Astrocyte (in vitro differentiated cells and primary cell): ENCODE measurements around the gene IQGAP3. TPM values are rescaled to one million over a fixed set of nuclear protein-coding genes. Genes with fewer than 3 reads are reported as not detected.

ENCODE experiments used
- DNase-seq: peaks from one replicate; pipeline ENCODE4 v3.0.0-alpha.2; 2010; ENCODE audit warnings: low read depth
- FAIRE-seq: peaks from 2 replicates; lab custom pipeline; 2011; peaks lifted over from hg19 to GRCh38; lab: Jason Lieb, UNC
- H2AFZ ChIP-seq: 2 replicates; pipeline ENCODE4 v1.6.0; 2012; ENCODE audit warnings: low read depth, low read length, inconsistent platforms
- H3K27ac ChIP-seq: 2 replicates; pipeline ENCODE4 v1.5.1; 2011; ENCODE audit warnings: low read depth, low read length, inconsistent platforms
- H3K27me3 ChIP-seq: 2 replicates; pipeline ENCODE4 v1.6.0; 2011; ENCODE audit warnings: low read length, inconsistent platforms; ENCODE audit not compliant: insufficient read depth
- H3K36me3 ChIP-seq: 2 replicates; pipeline ENCODE4 v1.5.1; 2011; ENCODE audit warnings: low read length, inconsistent platforms; ENCODE audit not compliant: insufficient read depth
- H3K4me1 ChIP-seq: 2 replicates; pipeline ENCODE4 v1.5.1; 2011; ENCODE audit warnings: low read length, inconsistent platforms; ENCODE audit not compliant: insufficient read depth
- H3K4me2 ChIP-seq: 2 replicates; pipeline ENCODE4 v1.6.0; 2012; ENCODE audit warnings: low read length, inconsistent platforms
- H3K4me3 ChIP-seq: 2 replicates; pipeline ENCODE4 v1.5.1; 2011; ENCODE audit warnings: low read depth, mild to moderate bottlenecking, low read length, inconsistent platforms; ENCODE audit not compliant: insufficient read depth
- H3K79me2 ChIP-seq: 2 replicates; pipeline ENCODE4 v1.6.0; 2012; ENCODE audit warnings: mild to moderate bottlenecking, low read length, inconsistent platforms; ENCODE audit not compliant: insufficient read depth
- H3K9ac ChIP-seq: 2 replicates; pipeline ENCODE4 v1.6.0; 2012; ENCODE audit warnings: mild to moderate bottlenecking, low read length, inconsistent platforms
- H3K9me3 ChIP-seq: 2 replicates; pipeline ENCODE4 v1.5.1; 2012; ENCODE audit warnings: low read depth, mild to moderate bottlenecking, low read length, inconsistent platforms; ENCODE audit not compliant: insufficient read depth
- H4K20me1 ChIP-seq: 2 replicates; pipeline ENCODE4 v1.6.0; 2012; ENCODE audit warnings: low read length, inconsistent platforms; ENCODE audit not compliant: insufficient read depth
- H3K27ac Mint-ChIP-seq: one replicate; pipeline ENCODE4 v1.8.0; 2021; ENCODE audit warnings: mild to moderate bottlenecking, mixed read lengths; ENCODE audit not compliant: unreplicated experiment
- H3K27me3 Mint-ChIP-seq: one replicate; pipeline ENCODE4 v1.8.0; 2021; ENCODE audit warnings: low read depth, mixed read lengths; ENCODE audit not compliant: unreplicated experiment
- H3K36me3 Mint-ChIP-seq: one replicate; pipeline ENCODE4 v1.8.0; 2021; ENCODE audit warnings: low read depth, mixed read lengths; ENCODE audit not compliant: unreplicated experiment
- H3K4me1 Mint-ChIP-seq: one replicate; pipeline ENCODE4 v1.8.0; 2021; ENCODE audit warnings: low read depth, mixed read lengths; ENCODE audit not compliant: unreplicated experiment
- H3K4me3 Mint-ChIP-seq: one replicate; pipeline ENCODE4 v1.8.0; 2021; ENCODE audit warnings: mild to moderate bottlenecking, moderate library complexity, mixed read lengths; ENCODE audit not compliant: unreplicated experiment
- H3K9me3 Mint-ChIP-seq: one replicate; pipeline ENCODE4 v1.8.0; 2021; ENCODE audit warnings: mild to moderate bottlenecking, mixed read lengths; ENCODE audit not compliant: unreplicated experiment
- CTCF ChIP-seq: IDR thresholded peaks from 2 replicates; pipeline ENCODE4 v1.5.1; 2011; ENCODE audit warnings: low read depth, mild to moderate bottlenecking, inconsistent platforms, low read length, moderate library complexity; ENCODE audit not compliant: insufficient read depth
- EZH2 ChIP-seq: IDR thresholded peaks from 2 replicates; pipeline ENCODE4 v1.6.1; 2012; ENCODE audit warnings: mild to moderate bottlenecking, low read length, inconsistent platforms; ENCODE audit not compliant: insufficient read depth
- total RNA-seq: library from RNA; stranded (reverse); gene quantifications from 2 replicates; pipeline ENCODE4 v1.2.1, GENCODE V29; 2021

IQGAP3 gene
- total RNA-seq, 1 donor from 2014 or later, result 2.2 TPM

GRCh38 chr1:156493154-156493631 lies 79.2 kb downstream of the IQGAP3 start:
- peaks cover 16% of the 10 kb centered on the region for H3K36me3 Mint-ChIP-seq
- Histone ChIP-seq H4K20me1 (peaks cover 100% of the 10 kb centered on the region), H2AFZ (no peak overlapping the region), H3K79me2 (peaks cover 100% of the 10 kb centered on the region), H3K9me3 (no peaks in the 10 kb centered on the region), H3K27ac (no peak overlapping the region), H3K4me1 (peaks cover 62% of the 10 kb centered on the region), H3K4me3 (no peak overlapping the region), H3K27me3 (no peaks in the 10 kb centered on the region), H3K9ac (peak overlapping the region; percentile 19), H3K4me2 (peak overlapping the region; percentile 9), H3K36me3 (no peaks in the 10 kb centered on the region)
- no peak for TF ChIP-seq CTCF
- no peak for TF ChIP-seq EZH2
- no peak overlapping the region for H3K4me3 Mint-ChIP-seq
- no peaks in the 10 kb centered on the region for H3K27me3 Mint-ChIP-seq
- FAIRE-seq (no peak), DNase-seq (no peak)
- H3K27ac Mint-ChIP-seq, result peak overlapping the region; percentile 8
- H3K4me1 Mint-ChIP-seq, result peaks cover 74% of the 10 kb centered on the region
- no peaks in the 10 kb centered on the region for H3K9me3 Mint-ChIP-seq

- H2AFZ ChIP-seq, result no peak overlapping the region
- Mint-ChIP-seq H3K4me1 (peaks cover 75% of the 10 kb centered on the region), H3K27ac (peak overlapping the region; percentile 8), H3K36me3 (peaks cover 16% of the 10 kb centered on the region), H3K27me3 (no peaks in the 10 kb centered on the region), H3K4me3 (no peak overlapping the region), H3K9me3 (no peaks in the 10 kb centered on the region)
- TF ChIP-seq EZH2 (no peak), CTCF (no peak)
- H3K4me2 ChIP-seq, result peak overlapping the region; percentile 9
- H3K4me1 ChIP-seq, result peaks cover 57% of the 10 kb centered on the region
- DNase-seq (no peak), FAIRE-seq (no peak)
- H3K36me3 ChIP-seq, result no peaks in the 10 kb centered on the region
- H3K79me2 ChIP-seq, result peaks cover 100% of the 10 kb centered on the region
- no peaks in the 10 kb centered on the region for H3K9me3 ChIP-seq
- no peaks in the 10 kb centered on the region for H3K27me3 ChIP-seq
- peak overlapping the region; percentile 19 for H3K9ac ChIP-seq
- H3K4me3 ChIP-seq, result no peak overlapping the region
- peaks cover 100% of the 10 kb centered on the region for H4K20me1 ChIP-seq
- no peak overlapping the region for H3K27ac ChIP-seq
Observed at GRCh38 chr1:156492591-156493080, 79.7 kb downstream of the IQGAP3 start.

- Mint-ChIP-seq H3K4me3 (peak overlapping the region; percentile 54), H3K27ac (peak overlapping the region; percentile 58), H3K4me1 (peaks cover 70% of the 10 kb centered on the region), H3K27me3 (no peaks in the 10 kb centered on the region), H3K9me3 (no peaks in the 10 kb centered on the region), H3K36me3 (peaks cover 16% of the 10 kb centered on the region)
- peaks cover 100% of the 10 kb centered on the region for H4K20me1 ChIP-seq
- H3K9me3 ChIP-seq, result no peaks in the 10 kb centered on the region
- no peak overlapping the region for H2AFZ ChIP-seq
- peaks cover 52% of the 10 kb centered on the region for H3K4me1 ChIP-seq
- no peak for FAIRE-seq
- H3K9ac ChIP-seq, result no peak overlapping the region
- no peak overlapping the region for H3K4me3 ChIP-seq
- peaks cover 100% of the 10 kb centered on the region for H3K79me2 ChIP-seq
- peak overlapping the region; percentile 9 for H3K4me2 ChIP-seq
- H3K27me3 ChIP-seq, result no peaks in the 10 kb centered on the region
- DNase-seq, result no peak
- TF ChIP-seq CTCF (no peak), EZH2 (no peak)
- H3K36me3 ChIP-seq, result no peaks in the 10 kb centered on the region
- H3K27ac ChIP-seq, result no peak overlapping the region
Observed at GRCh38 chr1:156492013-156492590, 80.3 kb downstream of the IQGAP3 start.
